Activated CD4-positive, CD25-positive, alpha-beta regulatory T cell treated with anti-CD3 and anti-CD28 coated beads, Interleukin-2, amount 50 U/mL, for 16 hours (primary cell): ENCODE data around the gene NSUN6.
A peak's percentile ranks its signal among the peaks of the same experiment; 100 is the strongest.

Experiments
- DNase-seq: peaks from one replicate; pipeline ENCODE4 v3.0.0-alpha.2; 2020; ENCODE audit warnings: low read depth, low spot score

NSUN6 gene, protein sequence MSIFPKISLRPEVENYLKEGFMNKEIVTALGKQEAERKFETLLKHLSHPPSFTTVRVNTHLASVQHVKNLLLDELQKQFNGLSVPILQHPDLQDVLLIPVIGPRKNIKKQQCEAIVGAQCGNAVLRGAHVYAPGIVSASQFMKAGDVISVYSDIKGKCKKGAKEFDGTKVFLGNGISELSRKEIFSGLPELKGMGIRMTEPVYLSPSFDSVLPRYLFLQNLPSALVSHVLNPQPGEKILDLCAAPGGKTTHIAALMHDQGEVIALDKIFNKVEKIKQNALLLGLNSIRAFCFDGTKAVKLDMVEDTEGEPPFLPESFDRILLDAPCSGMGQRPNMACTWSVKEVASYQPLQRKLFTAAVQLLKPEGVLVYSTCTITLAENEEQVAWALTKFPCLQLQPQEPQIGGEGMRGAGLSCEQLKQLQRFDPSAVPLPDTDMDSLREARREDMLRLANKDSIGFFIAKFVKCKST

DNA sequence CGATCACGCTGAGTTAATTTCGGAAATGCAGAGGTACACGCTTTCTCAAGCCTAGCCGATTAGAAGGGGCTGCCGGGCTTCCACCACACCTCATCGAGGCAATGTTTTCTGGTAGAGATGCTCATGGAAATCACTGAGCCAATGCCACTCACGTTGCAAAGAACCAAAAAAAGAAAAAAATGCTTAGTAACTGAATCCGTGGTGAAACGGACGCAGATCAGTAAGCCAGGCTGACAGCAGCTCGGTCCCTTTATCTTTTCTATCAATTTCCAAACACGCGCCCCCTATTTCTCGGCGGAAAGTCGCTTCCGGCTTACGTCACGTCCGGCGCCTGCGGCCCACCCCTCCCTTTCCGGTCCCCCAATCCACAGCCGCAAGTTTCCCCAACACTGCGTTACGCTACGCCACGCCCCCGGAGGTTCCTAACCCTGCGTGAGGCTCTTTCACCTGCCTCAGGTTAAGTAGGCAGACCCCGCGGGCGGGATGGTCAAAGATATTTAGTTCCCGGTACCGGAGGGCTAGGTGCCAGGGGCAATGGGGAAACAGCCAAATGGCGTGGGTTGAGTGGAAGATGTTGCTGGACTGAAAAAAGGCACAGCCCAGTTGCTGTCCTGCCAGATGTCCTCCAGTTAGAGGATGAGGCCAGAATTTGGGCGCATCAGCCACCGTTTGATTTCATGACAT, at the start of gene NSUN6:
TSS of gene NSUN6 (minus strand) at position 264 of the 684 bp plus-strand sequence. CDS start 384 bp downstream, outside the sequence.
- peak; percentile 90 for DNase-seq

DNA sequence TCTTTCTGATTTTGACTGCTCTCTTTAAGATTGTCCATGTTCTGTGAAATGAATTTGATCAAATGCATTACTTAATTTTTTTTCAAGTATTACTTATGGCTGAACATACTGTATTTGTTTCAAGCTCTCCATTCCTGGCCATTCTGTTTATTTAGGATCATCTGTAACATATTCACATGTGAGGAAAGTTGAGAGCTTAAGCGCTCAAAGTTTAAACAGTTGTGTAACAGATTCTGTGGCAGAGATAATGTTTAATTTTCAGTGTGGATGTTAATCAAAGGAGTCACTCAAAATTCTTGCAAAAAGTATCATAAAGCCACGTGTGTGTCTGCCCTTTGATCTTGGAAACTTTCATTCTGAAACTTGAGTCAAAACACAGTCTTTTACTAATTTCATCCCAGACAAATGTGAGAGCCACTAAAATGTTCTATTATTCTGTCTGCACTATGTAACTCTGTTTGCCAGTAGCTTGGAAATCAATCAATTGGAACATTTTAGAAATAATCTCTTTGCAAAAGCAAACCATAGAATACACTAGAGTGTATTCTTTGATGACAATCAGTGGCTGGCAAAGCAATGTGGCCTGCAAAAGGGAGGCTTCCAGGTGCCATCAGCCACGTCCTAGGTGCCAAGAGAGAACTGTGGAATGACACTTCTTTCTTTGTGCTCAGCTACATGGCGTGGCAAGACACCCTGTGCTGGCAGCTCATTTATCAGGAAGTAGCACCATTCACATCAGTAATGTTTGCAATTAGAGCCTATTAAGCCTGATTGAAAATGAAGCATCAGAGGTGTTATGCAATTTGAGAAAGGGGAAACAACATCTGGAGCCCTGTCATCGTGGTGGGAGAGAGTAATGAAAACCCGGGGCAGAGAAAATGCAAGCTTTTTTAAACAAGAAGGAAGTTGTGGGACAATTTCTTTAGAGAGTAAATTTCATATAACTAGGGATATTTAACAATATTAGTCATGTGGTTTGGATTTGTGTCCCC, 48.8 kb upstream of the NSUN6 start:
- DNase-seq = no peak

DNA sequence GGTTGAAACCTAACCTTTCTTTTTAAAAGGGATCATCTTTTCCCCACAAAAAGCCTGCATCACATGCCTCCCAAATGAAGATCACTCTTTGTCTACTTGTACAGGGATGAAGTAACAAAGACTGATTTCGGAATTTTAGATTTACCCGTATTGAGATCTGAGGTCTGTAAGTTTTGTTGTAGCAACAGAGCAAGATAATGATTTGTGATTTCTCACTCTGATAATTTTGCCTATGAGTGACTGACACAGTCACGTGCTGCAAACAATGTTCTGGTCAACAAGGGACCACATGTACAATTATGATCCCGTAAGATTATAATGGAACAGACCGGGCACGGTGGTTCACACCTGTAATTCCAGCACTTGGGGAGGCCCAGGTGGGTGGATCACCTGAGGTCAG, 39.2 kb upstream of the NSUN6 start:
- DNase-seq = no peak

DNA sequence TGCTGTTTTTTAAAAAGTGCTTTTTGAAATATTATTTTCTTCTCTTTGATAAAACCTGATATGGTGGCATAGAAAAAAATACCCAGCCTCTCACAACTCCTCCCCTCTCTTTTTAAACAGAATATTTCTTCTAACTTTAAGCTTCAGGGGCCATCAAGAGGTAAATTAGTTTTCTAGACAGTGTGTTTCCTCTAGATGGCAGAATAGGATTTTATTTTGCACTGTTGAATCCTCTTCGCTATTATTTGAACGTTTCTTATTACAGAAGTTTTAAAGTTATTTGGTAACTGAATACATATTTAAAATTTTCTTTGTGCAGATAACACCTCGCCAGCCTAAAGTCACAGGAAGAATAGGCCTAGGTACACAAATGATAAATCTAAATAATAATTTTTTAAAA, 38.1 kb upstream of the NSUN6 start:
- DNase-seq = no peak

DNA sequence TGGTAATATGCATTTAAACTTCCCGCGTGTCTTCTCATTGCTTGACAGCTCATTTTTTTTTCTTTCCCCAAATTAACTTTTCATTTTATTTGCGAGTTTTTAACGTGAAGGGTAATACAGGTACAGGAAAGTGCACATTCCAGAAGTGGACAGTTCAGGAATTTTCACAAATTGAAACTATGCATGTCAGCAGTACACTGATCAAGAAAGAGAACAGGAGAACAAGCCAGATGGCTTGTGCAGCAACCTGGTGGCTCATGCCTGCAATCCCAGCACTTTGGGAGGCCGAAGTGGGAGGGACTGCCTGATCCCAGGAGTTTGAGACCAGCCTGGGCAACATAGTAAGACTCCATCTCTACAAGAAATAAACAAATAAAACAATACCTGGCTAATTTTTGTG, 36.3 kb upstream of the NSUN6 start:
- no peak for DNase-seq

DNA sequence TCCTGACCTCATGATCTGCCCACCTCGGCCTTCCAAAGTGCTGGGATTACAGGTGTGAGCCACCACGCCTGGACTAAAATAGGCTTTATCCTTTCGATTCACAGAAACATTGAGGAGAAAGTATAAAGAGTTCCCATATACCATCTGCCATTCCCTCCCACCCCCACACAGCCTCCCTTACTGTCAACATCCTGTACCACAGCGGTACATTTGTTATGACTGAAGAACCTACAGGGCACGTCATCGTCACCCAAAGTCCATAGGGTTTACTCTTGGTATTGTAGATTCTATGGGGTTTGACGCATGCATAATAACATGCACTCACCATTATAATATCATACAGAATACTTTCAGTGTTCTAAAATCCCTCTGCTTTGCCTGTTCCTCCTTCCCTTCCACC, 35.8 kb upstream of the NSUN6 start:
- DNase-seq = no peak

DNA sequence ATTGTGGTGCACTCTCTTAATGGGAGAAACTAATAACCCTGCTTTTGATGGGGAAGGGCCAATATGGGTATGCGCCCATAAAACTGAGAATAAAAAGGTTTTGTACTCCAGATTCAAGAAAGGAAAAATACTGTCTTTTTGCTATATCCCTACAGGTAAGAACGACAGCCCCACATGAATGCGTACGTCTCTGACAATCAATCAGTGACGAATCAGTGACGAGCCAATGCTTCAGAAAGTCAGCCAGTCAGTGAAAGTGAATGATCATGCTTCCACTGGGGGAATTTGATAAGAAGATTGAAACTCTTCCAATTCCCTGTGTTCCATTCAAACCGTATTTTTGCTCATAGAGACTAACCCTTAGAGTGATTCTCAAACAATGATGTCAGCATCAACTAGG, 34.2 kb upstream of the NSUN6 start:
- no peak for DNase-seq

DNA sequence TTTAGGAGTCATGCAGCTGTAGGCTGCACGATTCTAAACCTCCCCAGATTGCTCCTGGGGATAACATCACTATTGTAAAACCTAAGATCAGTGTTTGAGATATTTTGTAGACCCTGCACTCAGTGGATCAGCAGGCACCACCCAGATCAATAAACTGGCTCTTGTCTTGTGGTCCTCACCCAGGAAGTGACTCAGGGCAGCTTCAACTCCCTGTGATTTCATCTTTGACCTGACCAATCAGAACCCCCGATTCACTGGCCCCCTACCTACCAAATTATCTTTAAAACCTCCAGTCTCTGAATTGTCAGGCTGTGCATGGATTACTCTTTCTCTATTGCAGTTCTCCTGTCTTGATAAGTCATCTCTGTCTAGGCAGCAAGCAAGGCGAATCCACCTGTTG, 33.6 kb upstream of the NSUN6 start:
- no peak for DNase-seq

DNA sequence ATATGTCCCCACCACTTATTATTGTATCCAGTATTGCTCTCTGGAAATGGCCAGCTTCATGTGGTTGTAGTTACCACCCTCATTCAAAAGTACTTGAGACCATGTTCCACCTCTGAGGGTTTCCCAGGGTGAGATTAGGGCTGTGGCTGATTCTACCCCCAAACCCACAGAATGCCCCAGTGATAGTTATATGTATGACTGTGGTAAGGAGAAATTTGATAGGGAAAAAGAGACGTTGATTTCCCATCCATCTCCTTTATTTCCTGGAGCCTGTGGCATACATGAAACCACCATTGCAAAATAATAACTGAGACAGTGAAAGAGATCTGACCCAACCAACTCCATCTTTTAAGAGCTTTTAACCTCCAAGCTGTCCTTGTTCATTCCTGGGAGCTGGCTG, 33.0 kb upstream of the NSUN6 start:
- no peak for DNase-seq

DNA sequence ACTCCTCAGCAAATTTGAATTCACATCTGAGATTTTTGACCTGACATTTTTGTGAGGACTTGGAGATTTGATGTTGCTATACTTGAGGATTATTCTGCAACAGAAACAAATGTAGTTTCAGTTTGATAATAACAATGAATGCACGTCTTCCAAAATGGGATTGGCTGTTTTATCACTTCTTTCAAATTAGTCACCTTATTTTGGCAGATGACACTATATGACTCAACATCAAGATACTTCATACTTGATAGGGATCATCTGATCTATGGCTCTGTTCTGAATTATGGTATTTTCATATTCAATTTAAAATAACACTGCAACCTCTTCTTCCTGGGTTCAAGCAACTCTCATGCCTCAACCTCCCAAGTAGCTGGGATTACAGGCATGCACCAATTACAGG, 32.0 kb upstream of the NSUN6 start:
- no peak for DNase-seq

DNA sequence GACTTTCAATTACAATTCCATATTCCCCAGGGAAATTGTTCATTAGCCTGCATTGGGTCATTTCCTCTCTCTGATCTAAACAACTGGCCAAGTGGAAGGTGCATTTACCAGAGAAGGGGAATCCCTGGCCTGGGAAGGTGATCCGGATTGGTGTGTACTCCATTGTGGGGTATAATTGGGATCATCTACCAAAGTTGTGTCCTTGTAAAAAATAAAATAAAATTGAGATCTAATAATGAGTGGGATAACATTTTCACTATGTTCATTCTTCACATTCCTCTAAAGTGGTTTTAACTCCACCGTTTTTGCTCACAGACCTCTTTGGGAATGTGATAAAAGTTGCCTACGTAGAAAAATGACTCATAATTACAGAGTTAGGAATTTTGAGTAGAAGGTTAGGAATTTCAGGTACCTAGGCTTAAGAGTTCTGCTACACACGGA, 30.6 kb upstream of the NSUN6 start:
- no peak for DNase-seq

DNA sequence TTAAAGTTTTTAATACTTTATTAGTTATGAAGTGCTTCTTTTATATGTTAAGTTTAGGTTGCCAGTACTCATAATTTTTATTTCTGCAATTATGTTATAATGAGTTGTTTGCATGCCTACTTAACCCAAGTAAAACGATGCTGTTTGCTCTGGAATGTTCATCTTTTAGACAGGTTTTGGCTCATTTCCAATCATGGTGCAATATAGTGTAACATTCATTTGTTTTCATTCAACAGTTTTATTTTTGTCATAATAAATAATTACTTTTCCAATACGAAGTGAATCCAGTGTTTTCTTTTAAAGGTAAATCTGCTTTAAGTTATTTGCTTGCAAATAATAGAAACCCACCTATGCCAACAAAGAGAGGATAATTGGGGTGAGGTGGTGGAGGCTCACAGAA, 30.0 kb upstream of the NSUN6 start:
- no peak for DNase-seq

DNA sequence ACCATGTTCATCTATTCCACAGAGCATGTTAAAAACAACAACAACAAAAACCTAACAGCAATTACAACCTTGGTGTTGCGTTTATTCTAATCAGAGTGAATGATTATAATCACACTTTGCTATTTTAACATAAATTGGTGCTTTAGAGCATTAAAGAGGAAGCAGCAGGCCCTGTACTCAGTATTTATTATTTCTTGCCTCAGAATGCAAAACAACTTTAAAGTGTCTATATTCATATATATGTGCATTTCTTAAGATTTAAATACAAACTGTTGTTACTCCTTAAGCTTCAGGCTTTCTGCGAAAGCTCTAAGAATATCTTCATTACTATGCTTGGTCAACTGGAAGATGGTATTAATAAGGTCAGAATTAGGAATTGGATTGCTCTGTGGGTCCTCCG, 29.4 kb upstream of the NSUN6 start:
- no peak for DNase-seq

DNA sequence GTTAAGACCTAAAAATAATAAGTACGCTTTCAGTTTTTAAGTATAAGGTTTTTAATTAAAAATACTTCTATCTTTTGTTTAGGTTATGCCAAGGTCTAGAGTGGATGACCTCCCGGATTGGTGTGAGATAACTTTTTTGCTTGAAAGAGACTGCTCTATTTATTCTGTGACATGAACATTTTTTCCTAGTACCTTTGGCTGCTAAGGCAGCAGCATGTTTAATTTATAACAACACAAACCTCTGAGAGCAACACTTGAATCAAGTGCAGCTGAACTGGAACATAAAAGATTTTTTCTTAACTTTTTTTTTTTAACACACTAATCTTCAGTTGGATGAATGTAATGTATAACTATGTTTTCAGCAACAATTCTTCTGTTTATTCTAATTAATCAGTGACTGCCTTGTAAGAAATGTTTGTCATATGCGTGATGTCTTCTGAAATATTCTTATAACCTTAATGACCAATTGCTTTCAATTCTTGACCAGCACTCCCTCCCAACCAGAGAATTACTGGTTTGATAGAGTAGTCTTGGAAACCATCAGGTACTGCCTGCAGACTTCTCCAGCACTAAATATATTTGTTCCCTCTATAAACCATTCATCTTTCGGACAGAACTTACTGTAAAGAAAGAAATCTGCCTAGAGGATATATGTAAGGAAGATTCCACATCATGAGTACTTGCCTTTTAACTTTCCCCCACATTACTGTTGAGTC, 23.9 kb upstream of the NSUN6 start:
- DNase-seq = no peak

DNA sequence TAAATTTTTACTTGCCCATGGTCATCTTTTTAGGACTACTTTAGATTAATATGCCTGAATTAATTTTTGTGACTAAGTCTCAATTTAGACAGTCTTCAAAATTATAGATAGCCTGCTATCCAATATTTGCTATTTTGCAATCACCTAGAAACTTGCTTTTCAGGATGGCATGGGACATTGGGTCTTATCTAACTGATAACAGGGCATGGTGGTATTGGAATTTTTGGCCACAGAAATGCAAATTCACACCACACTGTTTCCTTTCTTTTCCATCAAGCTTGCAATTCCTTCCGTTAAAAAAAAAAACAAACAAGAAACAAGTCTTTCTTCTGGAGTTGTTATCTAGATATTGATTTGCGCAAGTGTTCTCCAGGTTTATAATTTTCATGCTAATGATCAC, 16.6 kb upstream of the NSUN6 start:
- no peak for DNase-seq

DNA sequence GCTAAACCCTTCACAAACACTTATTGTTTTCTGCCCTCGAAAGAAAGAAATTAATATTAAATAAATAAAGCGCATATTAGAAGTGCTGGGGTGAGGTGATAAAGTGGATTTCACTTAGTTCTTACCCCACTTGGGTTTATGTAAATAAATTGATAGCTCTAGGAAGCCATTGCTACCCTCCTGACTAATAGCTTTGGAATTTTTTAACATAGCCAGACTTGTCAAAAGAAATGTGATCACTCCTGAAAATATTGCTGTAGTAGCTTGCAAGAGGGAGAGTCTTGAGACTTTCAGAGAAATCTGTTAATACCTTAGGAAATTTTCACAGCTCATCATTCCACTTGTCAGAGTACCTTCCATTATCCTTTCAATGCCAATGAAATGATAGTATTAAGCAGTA, 15.4 kb upstream of the NSUN6 start:
- no peak for DNase-seq

DNA sequence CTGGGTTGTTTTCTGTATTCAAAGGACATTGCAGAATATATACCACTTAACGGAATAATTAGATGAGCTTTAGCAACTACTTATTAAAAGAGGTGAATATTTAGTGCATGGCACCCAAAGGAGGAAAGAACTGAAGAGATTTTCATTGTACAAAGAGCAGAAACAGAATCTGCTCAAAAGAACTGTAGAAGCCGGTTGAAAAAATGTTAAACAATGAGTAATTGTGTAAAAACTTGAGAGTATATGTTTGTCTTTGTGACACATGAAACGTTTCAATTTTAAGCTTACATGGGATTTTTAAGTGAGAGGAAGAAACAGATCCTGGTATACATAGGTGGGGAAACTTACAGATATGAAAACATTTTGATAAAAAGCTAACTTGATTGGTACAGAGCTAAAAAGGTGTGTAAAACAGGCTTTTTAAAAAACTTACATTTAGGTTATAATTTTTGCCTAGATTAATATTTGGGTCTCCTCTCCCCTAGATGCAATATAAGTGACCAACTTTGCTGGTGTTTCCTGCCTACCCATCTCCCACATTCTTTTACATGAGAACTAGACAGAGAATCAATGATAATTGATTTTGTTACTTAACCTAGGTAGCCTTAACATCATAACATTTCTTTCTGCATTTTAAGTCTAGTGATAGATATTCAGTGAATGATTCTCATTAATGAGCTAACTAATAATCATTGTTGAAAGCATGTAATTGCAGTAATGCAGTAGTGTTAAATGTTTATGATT, 14.6 kb upstream of the NSUN6 start:
- DNase-seq = no peak

DNA sequence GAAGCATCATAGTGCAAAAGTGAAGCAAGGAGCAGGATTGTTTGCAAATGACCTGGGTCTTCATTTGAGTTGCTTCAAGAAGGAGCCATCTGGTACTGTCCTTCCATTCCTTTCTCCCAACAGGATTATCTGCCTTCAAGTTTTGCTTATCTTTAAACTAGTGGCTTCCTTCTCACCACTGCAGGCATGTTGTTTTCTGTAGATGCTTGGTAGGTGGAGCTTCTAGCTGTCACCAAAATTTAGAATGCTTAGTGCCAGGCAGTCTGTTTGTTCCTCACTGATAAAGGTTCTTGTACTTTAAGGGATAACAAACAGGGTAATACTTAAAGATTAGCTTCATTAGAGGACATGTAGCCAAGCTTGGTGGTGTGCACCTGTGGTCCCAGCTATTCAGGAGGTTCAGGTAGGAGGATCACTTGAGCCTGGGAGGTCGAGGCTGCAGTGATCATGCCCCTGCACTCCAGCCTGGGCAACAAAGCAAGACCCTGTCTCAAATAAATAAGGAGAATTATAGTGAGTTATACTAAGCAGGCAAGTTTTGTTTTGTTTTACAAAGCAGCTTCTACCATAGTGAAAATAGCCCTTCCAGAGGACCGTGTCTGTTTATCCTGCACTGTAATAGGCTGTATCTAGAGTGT, 13.6 kb upstream of the NSUN6 start:
- DNase-seq = no peak

DNA sequence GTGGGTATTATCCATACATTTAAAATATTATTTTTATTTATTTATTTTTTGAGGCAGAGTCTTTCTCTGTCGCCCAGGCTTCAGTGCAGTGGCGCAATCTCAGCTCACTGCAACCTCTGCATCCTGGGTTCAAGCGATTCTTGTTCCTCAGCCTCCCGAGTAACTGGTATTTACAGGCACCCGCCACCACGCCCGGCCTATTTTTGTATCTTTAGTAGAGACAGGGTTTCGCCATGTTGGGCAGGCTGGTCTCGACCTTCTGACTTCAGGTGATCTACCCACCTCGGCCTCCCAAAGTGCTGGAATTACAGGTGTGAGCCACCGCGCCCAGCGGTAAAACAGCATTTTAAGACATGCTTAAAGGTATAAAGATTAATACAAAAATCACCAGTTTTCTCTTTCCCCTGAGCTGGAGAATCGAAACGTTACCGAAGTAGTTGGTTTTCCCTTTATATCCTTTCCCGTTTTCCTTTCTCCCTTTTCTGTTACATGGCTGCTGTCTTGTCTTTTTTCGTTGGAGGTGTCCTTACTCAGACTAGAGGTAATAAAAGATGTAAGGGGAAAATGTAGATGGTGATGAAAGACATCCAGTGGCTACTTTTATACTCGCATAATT, 9.5 kb upstream of the NSUN6 start:
- DNase-seq = no peak
